Midbrain (tissue), 1 donor: ENCODE results near the gene PRPS2.

Experiments
- DNase-seq: peaks from one replicate; lab custom pipeline; 2025; lab: John Stamatoyannopoulos, UW

PRPS2 gene

DNA sequence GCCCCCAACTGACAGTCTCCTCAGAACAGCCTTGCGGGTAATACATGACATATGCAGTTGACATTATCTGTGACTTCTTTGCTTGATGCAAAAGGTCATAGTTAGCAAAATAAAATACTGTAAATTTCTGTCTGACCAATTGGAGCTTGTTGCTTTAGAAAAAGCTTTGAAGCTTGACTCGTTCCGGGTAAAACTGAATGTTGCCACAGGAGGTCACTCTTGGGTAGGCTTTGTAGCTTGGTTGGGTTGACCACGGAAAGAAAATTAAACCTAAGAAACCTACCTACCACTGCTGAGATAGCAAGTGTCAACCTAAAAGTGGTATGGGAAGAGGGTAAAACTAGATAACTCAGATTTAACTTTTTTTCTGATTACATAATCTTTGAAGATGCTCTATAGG is 23.2 kb downstream of the PRPS2 start:
- DNase-seq: peak; percentile 59

DNA sequence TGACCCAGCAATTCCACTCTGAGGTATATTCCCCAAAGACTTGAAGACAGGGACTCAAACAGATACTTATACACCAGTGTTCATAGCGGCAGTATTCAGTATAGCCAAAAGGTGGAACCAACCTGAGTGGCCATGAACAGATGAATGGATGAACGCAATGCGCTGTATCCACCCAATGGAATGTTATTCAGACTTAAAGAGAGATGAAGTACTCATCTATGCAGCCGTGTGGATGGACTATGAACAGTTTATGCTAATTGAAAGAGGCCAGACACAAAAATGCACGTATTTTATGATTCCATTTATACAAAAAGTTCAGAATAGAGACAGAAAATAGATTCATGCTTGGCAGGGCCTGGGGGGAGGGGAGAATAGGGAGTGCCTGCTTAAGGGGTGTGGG is 26.3 kb downstream of the PRPS2 start:
- no peak for DNase-seq

DNA sequence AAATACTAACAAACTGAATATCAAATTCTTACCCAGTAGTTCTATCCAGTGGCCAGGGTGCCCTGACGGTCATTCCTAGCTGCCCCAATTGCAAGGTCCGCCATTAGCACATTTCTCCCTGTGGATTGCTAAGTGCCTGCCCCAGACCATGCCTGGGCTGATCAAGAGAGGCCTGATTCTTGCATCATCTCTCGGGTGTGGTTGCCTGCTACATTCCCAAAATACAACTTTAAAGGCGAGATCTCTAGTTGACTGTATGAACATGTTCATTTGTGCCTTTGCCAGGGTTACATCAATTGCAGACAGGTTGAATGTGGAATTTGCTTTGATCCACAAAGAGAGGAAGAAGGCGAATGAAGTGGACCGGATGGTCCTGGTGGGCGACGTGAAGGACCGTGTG is 28.0 kb downstream of the PRPS2 start:
- DNase-seq: no peak

DNA sequence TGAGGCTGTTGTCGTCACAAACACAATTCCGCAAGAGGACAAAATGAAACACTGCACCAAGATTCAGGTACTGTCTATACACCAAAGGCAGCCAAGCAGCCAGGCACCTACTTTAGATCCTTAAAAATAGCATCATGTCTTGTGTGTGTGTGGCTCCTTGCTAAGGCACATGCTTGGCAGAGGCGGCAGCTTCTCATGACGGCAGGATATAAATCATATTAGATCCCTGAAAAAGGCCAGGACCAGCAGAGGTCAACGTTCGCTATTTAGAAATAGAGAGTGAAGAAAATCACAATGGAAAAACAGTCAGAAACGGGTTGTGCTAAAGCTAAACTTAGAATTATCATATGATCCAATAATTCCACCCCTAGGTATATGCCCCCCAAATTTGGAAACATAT is 29.5 kb downstream of the PRPS2 start:
- DNase-seq: no peak

DNA sequence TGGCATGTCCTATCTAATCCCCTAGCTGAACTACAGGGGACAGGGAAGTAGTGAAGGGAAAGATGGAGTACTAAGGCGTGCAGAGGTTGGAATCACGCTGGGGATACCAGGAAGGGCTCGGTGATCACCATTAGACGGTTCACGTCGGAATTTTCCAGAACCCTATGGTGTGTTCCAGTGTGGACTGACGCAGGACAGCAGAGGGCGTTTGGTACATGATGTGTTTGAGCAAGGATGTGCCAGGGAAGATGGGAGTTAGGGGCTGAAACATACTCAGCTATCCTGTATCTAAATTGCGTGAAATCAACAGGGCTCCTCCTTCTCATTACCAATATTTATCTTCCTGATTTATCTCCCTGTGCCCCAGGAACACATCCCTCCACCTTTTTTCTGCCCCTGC is 33.7 kb downstream of the PRPS2 start:
- no peak for DNase-seq

DNA sequence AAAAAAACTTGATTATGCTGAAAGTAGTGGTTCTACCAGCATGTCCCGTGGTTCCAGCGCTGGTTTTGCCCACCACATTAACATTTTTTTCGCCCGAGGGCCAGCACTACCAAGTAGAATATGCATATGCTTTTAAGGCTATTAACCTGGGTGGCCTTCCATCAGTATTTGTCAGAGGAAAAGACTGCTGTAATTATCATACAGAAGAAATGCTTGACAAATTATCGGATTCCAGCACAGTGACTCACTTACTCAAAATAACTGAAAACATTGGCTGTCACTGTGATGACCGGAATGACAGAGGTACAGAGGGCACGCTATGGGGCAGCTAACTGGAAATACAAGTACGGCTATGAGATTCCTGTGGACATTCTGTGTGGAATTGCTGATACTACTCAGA is 34.6 kb downstream of the PRPS2 start:
- no peak for DNase-seq

DNA sequence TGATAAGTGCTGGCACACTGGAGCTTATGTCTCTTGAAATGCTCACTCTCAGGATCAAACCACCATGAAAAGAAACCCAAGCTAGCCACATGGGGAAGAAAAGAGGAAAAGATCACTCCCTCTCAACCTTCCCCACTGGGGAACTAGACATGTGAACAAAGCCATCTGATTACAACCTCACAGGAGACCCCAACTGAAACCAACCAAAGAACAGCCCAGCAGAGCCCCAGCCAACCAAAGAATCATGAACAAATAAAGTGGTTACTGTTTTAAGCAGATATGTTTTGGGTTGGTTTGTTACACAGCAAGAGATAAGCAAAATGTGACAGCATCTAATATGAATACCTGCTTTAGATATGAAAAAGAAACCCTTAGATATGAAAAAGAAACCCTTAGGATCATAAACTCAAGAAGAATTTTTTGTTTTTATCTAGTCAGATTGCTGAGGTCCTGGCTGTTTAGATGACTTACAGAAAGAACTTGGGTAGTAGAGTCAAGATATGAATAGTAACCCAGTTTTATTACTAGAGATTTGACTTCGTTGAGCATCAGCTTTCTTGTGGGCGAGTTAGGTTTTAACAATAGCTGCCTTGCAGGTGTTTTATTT is 52.0 kb downstream of the PRPS2 start:
- DNase-seq: no peak

DNA sequence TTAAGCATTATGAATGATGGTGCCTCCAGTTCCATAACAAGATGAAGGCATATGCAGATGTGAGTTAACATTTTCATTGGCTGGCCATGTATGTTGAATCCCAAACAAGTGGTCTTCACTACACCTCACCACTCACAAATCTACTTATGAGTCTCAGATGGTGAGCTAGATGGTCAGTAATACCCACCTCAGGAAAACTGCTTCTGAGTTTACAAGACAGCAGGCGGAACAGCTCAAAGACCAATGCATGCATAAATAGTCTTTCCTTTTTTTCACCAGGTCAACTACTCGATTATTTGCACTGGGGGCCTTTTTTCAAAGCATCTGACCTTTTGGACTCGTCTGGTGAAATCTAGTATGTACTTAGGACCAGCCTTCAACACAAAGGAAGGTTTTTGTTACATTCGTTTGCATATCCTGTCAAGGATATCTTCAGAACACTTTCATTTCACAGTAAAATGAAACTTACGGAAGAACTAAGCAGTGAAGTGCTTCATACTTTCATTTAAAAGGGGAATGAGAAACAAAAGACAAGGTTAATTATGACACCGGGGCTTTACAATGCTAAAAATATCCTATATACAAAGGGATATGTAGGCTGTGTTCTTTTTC is 52.6 kb downstream of the PRPS2 start:
- no peak for DNase-seq

DNA sequence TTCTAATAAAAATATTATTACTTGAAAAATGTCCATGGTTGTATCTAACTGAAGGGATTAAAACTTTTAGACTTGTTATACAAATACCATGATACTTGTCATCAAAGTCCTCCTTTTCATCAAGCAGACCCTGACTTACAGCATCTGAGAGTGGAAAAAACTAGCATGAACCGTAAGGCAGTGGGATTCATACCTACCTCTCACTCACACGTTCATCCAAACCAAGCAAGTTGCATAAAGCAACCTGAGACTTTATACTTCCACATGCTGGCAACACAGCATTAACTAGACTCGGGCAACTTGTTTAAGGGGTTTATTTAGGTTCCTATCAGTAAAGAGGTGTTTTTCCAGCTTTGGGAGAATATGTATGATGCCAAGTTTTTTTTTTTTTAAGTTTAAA is 53.1 kb downstream of the PRPS2 start:
- DNase-seq: no peak

DNA sequence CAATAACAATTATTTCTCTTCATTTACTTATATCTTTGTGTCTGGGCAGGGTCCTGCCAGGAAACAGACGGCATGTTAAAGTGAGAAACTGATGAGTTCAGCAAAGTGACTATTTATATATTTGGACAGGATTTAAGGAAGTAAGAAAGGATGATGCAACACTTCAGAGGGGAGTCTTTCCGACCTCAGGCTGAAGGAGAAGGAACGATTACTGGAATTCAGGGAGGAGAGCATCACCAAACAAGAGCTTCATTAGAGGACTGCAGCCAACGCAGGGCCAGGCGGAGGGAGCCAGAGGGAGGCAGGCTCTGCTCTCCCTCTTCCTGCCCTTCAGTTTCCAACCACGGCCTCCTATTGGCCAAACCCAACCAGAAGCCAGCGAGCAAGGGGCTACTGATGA is 74.1 kb downstream of the PRPS2 start:
- DNase-seq: no peak

DNA sequence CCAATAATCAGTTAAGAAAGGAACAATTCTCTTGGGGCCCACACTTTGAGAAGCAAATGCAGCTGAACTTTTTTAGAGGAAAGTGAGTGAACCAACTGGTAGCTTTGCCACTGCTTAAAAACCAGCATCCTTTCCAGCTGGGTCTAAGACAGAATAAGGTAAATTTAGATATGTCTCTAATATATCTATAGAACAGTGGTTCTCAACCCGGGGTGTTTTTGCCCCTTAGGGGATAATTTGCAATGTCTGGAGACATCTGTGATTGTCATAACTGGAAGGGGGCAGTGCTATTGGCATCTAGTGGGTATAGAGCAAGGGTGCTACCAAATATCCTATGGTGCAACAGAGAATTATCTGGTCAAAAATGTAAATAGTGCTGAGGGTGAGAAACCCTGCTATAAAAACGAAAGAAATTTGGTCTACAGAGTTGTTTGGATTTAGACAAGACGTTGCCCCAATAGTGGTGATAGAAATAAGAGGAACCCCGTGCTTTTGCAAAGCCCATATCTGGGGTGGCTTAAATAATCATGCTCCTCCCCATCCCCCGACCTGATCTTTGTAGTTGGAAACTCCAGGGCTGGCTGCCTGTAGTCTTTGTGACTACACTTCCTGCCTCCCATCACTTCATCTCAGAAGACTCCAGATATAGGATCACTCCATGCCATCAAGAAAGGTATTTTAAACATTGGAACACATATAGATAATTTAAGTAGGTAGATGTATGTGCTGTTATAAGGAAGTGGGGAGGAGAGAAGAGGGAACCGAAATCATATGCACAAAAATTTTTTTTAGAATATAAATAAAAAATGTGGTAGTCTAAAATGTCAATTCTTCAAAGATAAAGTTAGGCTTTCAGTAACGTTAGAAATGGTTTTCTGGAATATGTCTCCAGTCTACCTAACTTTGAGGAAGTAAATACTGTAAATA is 75.5 kb downstream of the PRPS2 start, which contains the start of gene TLR7:
Gene TLR7, plus strand, starts transcription at position 622 of the 927 bp plus-strand sequence. CDS start 507 bp downstream, outside the sequence.
- no peak for DNase-seq

DNA sequence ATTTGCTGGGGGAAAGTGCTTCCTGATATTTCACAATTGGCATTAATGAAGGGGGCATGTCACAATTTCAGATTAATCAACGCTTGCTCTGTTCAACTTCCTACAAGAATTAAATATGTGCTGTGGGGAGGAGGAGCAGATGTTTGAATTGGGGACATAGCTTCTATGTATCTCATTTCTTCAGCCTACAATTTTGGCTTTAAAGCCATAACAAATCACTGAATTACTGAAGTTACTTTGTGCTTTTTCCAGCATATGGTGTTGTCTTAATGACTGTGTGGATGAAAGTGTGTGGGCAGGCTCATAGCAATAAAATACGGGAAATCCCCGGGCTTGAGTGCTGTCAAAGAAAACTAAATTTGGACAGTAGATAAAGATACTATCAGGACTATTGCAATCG is 76.5 kb downstream of the PRPS2 start:
- DNase-seq: no peak

DNA sequence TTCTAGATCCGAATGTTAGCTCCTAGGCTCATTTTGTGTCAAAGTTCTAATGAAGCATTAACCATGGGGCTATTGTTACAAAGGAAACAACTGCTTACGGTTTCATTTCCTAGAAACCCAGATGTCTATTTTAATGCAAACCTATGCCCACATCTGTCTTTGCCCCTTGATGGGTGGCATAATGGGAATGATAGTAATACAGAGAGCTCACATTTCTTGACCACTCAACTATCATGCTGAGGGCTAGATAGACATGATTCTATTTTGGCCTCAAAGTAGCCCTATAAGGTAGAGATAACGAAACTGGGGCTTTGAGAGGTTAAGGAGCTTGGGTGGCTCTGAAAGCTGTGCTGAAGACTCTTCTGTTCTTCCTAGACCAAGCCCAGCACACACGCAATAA is 77.5 kb downstream of the PRPS2 start:
- no peak for DNase-seq

DNA sequence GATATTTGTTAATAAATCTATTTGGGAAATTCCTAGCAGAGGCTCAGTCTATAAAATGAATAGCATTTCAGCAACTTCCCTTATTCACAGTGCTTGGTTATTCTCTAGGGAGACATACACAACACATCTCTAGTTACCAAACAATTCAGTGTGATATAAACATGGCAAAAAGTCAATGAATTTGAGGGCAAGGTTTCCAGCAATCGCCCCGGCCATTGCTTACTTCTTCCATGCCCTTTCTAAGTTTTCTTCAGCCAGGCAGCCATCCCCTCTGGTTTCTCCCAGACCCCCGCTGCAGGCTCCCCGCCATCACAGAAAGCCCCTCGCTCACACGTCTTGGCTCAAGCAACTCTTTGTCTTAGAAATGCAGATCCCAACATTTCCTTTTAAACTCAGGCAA is 80.0 kb downstream of the PRPS2 start:
- no peak for DNase-seq

DNA sequence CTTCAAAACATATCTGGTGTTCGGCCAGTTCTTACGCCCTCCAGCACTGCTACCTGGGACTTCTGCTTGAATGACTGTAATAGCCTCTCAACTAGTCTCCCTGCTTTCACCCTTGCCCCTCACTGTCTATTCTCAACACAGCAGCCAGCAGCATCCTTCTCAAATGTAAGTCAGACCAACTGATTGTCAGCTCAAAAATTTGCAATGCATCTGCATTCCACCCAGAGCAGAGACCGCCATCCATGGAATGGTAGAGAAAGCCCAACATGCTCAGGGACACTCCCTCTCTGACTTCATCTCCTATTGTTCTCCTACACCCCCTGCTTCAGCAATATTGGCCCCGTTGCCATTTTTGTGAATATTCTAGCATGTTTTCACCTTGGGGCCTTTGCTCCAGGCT is 81.5 kb downstream of the PRPS2 start:
- no peak for DNase-seq
